Kidney epithelial cell (primary cell): ENCODE measurements around the gene STIM1. TPM values are rescaled to one million over a fixed set of nuclear protein-coding genes. Genes with fewer than 3 reads are reported as not detected.

Source experiments
- DNase-seq: peaks from one replicate; pipeline ENCODE4 v3.0.0-alpha.2; 2010; ENCODE audit warnings: low read depth
- H3K27me3 ChIP-seq: 2 replicates; pipeline ENCODE4 v1.6.0; 2011; ENCODE audit warnings: low read length; ENCODE audit not compliant: control insufficient read depth, insufficient read depth
- H3K36me3 ChIP-seq: 2 replicates; pipeline ENCODE4 v1.5.1; 2011; ENCODE audit warnings: low read length; ENCODE audit not compliant: control insufficient read depth, insufficient read depth
- H3K4me3 ChIP-seq: 2 replicates; pipeline ENCODE4 v1.5.1; 2011; ENCODE audit warnings: low read depth, mild to moderate bottlenecking, control low read depth, low read length
- total RNA-seq: library from RNA; depleted of rRNA; stranded (reverse); fragments of >200 nt; gene quantifications from 2 replicates; pipeline ENCODE4 v1.2.3, GENCODE V29; 2015
- TF ChIP-seq, protein P1 (sequence below): IDR thresholded peaks from 2 replicates; pipeline ENCODE4 v1.5.1; 2011; ENCODE audit warnings: mild to moderate bottlenecking, moderate library complexity, low read length, control low read depth, inconsistent platforms; ENCODE audit not compliant: insufficient read depth, poor library complexity, severe bottlenecking

The STIM1 gene
- total RNA-seq, 1 donor from 2014 or later = 25.4 TPM

- TF ChIP-seq, protein P1, sequence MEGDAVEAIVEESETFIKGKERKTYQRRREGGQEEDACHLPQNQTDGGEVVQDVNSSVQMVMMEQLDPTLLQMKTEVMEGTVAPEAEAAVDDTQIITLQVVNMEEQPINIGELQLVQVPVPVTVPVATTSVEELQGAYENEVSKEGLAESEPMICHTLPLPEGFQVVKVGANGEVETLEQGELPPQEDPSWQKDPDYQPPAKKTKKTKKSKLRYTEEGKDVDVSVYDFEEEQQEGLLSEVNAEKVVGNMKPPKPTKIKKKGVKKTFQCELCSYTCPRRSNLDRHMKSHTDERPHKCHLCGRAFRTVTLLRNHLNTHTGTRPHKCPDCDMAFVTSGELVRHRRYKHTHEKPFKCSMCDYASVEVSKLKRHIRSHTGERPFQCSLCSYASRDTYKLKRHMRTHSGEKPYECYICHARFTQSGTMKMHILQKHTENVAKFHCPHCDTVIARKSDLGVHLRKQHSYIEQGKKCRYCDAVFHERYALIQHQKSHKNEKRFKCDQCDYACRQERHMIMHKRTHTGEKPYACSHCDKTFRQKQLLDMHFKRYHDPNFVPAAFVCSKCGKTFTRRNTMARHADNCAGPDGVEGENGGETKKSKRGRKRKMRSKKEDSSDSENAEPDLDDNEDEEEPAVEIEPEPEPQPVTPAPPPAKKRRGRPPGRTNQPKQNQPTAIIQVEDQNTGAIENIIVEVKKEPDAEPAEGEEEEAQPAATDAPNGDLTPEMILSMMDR = no peak
- no peak for DNase-seq
- Histone ChIP-seq H3K36me3 (no peaks in the 10 kb centered on the region), H3K4me3 (no peak overlapping the region), H3K27me3 (no peaks in the 10 kb centered on the region)
These were observed 31.5 kb downstream of the STIM1 start for GRCh38 chr11:3886985-3887384.

DNA sequence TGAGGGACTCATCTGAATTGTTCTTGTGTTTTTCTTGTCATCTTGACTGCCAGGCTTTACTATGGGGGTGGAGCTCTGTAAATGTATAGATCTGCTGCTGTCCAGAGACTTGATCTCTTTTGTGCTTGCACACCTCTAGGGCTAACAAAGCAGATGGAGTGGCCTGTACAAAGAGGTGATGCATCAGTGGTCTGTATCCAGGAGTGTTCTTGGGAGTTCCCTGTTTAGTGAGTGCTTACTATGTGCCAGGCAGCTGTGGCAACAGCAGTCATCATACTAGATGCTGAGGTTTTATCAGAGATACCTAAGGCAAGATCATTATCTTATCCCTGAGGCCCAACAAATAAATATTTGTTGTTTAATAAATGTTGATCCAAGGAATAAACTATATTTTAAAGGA, 33.4 kb downstream of the STIM1 start:
- Histone ChIP-seq H3K4me3 (no peak overlapping the region), H3K36me3 (no peaks in the 10 kb centered on the region), H3K27me3 (no peaks in the 10 kb centered on the region)
- TF ChIP-seq, protein P1 = no peak
- DNase-seq = no peak

DNA sequence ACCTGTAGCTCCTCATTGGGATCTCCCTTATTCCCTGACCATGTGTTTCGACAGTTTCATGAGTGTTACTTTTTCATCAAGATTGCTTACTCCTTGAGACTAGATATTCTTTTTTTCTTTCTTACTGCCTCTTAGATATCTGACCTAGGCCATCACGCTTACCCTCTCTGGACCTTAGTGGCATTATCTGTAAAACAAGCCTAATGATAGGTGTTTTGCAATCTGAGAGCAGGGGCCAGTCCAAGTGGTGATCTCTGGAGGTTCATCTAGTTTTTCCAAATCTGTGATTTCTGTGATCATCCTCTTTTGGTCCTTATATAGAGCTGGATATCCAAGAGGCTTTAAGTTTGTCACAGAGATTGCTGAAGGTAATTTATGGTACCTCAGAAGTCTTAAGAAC, 34.5 kb downstream of the STIM1 start:
- Histone ChIP-seq H3K4me3 (no peak overlapping the region), H3K27me3 (no peaks in the 10 kb centered on the region), H3K36me3 (no peaks in the 10 kb centered on the region)
- TF ChIP-seq, protein P1 = no peak
- no peak for DNase-seq

DNA sequence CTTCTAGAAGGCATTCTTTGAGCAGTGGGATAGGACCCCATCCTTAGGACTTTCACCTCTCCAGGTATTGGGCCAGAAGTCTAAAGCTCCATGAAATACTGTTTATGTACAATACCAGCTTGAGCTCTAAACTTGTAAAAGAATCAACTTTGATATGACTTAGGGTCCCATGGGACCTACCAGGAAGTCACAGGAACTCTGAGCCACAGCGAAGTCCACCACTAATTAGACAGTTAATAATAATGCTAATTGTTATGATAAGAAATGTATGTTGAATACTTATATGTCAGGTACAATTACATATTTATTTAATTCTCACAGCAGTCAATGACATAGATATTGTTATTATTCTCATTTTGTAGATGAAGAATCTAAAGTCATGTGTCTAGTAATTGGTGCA, 35.3 kb downstream of the STIM1 start:
- no peaks in the 10 kb centered on the region for H3K27me3 ChIP-seq
- no peak for DNase-seq
- no peak overlapping the region for H3K4me3 ChIP-seq
- no peaks in the 10 kb centered on the region for H3K36me3 ChIP-seq
- TF ChIP-seq, protein P1 = no peak

- no peaks in the 10 kb centered on the region for H3K27me3 ChIP-seq
- DNase-seq = no peak
- TF ChIP-seq, protein P1 = no peak
- no peak overlapping the region for H3K4me3 ChIP-seq
- no peaks in the 10 kb centered on the region for H3K36me3 ChIP-seq
These were observed 36.3 kb downstream of the STIM1 start for GRCh38 chr11:3891751-3892150.

GRCh38 chr11:3892156-3892555, 36.7 kb downstream of the STIM1 start:
- no peaks in the 10 kb centered on the region for H3K36me3 ChIP-seq
- H3K27me3 ChIP-seq = no peaks in the 10 kb centered on the region
- DNase-seq = no peak
- TF ChIP-seq, protein P1 = no peak
- H3K4me3 ChIP-seq = no peak overlapping the region
